B cell (primary cell): ENCODE measurements around the gene ATRNL1. TPM values are rescaled to one million over a fixed set of nuclear protein-coding genes. Genes with fewer than 3 reads are reported as not detected.

ENCODE experiments used
- ATAC-seq: fragments of 200-7000 bp; cut with Tn5 transposase; one replicate; pipeline ENCODE4 v1.10.0; 2021; ENCODE audit warnings: low read depth, mild to moderate bottlenecking, moderate number of reproducible peaks, moderate library complexity
- CTCF ChIA-PET: fragments of 350-600 bp; sonication (Branson Sonifier 250); formaldehyde crosslinking; loops from one replicate; lab custom pipeline; 2021; ENCODE audit warnings: antibody characterized with exemption, inconsistent platforms; lab: Charles Lee
- POLR2A ChIA-PET: fragments of 350-600 bp; sonication (Branson Sonifier 250); formaldehyde crosslinking; loops from one replicate; lab custom pipeline; 2021; ENCODE audit warnings: antibody characterized with exemption; lab: Charles Lee
- DNase-seq: peaks from one replicate; pipeline ENCODE4 v3.0.0; 2013
- H2AFZ ChIP-seq: 2 replicates; pipeline ENCODE4 v1.6.1; 2012; ENCODE audit warnings: mild to moderate bottlenecking, low read depth, low read length; ENCODE audit not compliant: insufficient read depth, poor library complexity, severe bottlenecking
- H3K27ac ChIP-seq, 2 donors: 1 replicate in 1 of 2; 2 replicates in 1 of 2; pipeline ENCODE4 v1.5.1; 2012 to 2013; ENCODE audit warnings: low read length in 2 of 2, mild to moderate bottlenecking in 2 of 2, moderate library complexity in 1 of 2
- H3K27me3 ChIP-seq, 4 experiments: fragments of 200-600 bp in 1 of 4; sonication (generic) in 1 of 4; replicated peaks in 1 of 4; 1 replicate in 2 of 4; 2 replicates in 2 of 4; pipeline versions ENCODE4 v1.6.1 to v1.7.0; 2013 to 2016; ENCODE audit warnings: low read length in 3 of 4, mild to moderate bottlenecking in 2 of 4, mixed read lengths in 1 of 4, moderate library complexity in 1 of 4; ENCODE audit not compliant: insufficient read depth in 4 of 4, control insufficient read depth in 3 of 4; ENCODE audit errors: control extremely low read depth in 1 of 4
- H3K36me3 ChIP-seq, 2 experiments: replicated peaks in 1 of 2; 1 replicate in 1 of 2; 2 replicates in 1 of 2; pipeline versions ENCODE4 v1.6.1 to v1.7.1; 2013; ENCODE audit warnings: low read length in 1 of 2; ENCODE audit not compliant: insufficient read depth in 2 of 2, control insufficient read depth in 1 of 2; ENCODE audit errors: control extremely low read depth in 1 of 2, extremely low read depth in 1 of 2
- H3K4me1 ChIP-seq, 2 donors: fragments of 200-600 bp in 1 of 2; sonication (generic) in 1 of 2; 1 replicate in 1 of 2; 2 replicates in 1 of 2; pipeline versions ENCODE4 v1.5.1 to v1.6.1; 2013 to 2017; ENCODE audit warnings: low read length in 2 of 2; ENCODE audit not compliant: control insufficient read depth in 2 of 2, insufficient read depth in 2 of 2
- H3K4me2 ChIP-seq: replicated peaks from 2 replicates; pipeline ENCODE3; 2012; ENCODE audit warnings: mild to moderate bottlenecking, low read depth, low read length; ENCODE audit not compliant: poor library complexity, severe bottlenecking
- H3K4me3 ChIP-seq, 5 experiments: fragments of 200-600 bp in 1 of 5; sonication (generic) in 1 of 5; 1 replicate in 3 of 5; 2 replicates in 2 of 5; pipeline versions ENCODE4 v1.5.1 to v1.7.0; 2011 to 2016; ENCODE audit warnings: low read length in 4 of 5, mild to moderate bottlenecking in 4 of 5, low read depth in 2 of 5, control low read depth in 1 of 5, moderate library complexity in 1 of 5; ENCODE audit not compliant: insufficient read depth in 1 of 5; ENCODE audit errors: control extremely low read depth in 1 of 5, extremely low read depth in 1 of 5
- H3K79me2 ChIP-seq: fragments of 200-600 bp; sonication (generic); one replicate; pipeline ENCODE4 v1.6.0; 2016; ENCODE audit warnings: low read length; ENCODE audit not compliant: control insufficient read depth, insufficient read depth
- H3K9ac ChIP-seq: fragments of 200-600 bp; sonication (generic); 2 replicates; pipeline ENCODE4 v1.6.1; 2017; ENCODE audit warnings: mild to moderate bottlenecking, low read length, moderate library complexity
- H3K9me3 ChIP-seq, 3 donors: one replicate each; pipeline versions ENCODE4 v1.6.1 to v1.7.1; 2013; ENCODE audit warnings: low read length in 2 of 3; ENCODE audit not compliant: control insufficient read depth in 2 of 3, insufficient read depth in 1 of 3; ENCODE audit errors: control extremely low read depth in 1 of 3
- H4K20me1 ChIP-seq: 2 replicates; pipeline ENCODE4 v1.6.0; 2012; ENCODE audit warnings: mild to moderate bottlenecking, low read length; ENCODE audit not compliant: insufficient read depth, control insufficient read depth, poor library complexity, severe bottlenecking
- H3K27ac Mint-ChIP-seq: one replicate; pipeline ENCODE4 v1.8.0; 2021; ENCODE audit warnings: mixed read lengths
- H3K27me3 Mint-ChIP-seq: one replicate; pipeline ENCODE4 v1.8.0; 2021; ENCODE audit warnings: mixed read lengths
- H3K4me1 Mint-ChIP-seq: one replicate; pipeline ENCODE4 v1.8.0; 2021; ENCODE audit warnings: mixed read lengths
- H3K4me3 Mint-ChIP-seq: one replicate; pipeline ENCODE4 v1.8.0; 2021; ENCODE audit warnings: mixed read lengths
- H3K9me3 Mint-ChIP-seq: one replicate; pipeline ENCODE4 v1.8.0; 2022; ENCODE audit warnings: mixed read lengths; ENCODE audit not compliant: insufficient read depth
- CTCF ChIP-seq: fragments of 200-600 bp; IDR thresholded peaks from one replicate; pipeline ENCODE4 v1.8.0; 2022; ENCODE audit warnings: antibody characterized with exemption, mild to moderate bottlenecking
- EZH2 ChIP-seq: IDR thresholded peaks from 2 replicates; pipeline ENCODE4 v1.6.1; 2012; ENCODE audit warnings: borderline replicate concordance, low read depth, mild to moderate bottlenecking, moderate library complexity, low read length; ENCODE audit not compliant: insufficient read depth, poor library complexity, severe bottlenecking
- WGBS: methylation state at CpG from one replicate; pipeline ENCODE4 v1.1.5; 2013; ENCODE audit warnings: missing lambda C conversion rate; ENCODE audit not compliant: insufficient coverage; 5-methylcytosine and 5-hydroxymethylcytosine counted together
- intact Hi-C: fragments of 100-400 bp; cut with micrococcal nuclease; formaldehyde crosslinking; loops from one replicate; pipeline ENCODE4 v1.10.0; 2022
- polyA plus RNA-seq: library from polyadenylated mRNA; depleted of rRNA; stranded (reverse); fragments of >200 nt; gene quantifications from 2 replicates; pipeline ENCODE4 v1.2.3, GENCODE V29; 2012
- total RNA-seq, 2 donors: library from RNA; stranded (reverse); fragments of 120-200 nt in 1 of 2; gene quantifications; 1 replicate in 1 of 2; 2 replicates in 1 of 2; pipeline versions ENCODE4 v1.2.3 to v1.2.4, GENCODE V29; 2013 to 2022

The ATRNL1 gene
- total and polyA plus RNA-seq, 2 donors (not counting 1 experiment from before 2014, with no cell fraction given): 0.24 to 2.2 TPM

DNA sequence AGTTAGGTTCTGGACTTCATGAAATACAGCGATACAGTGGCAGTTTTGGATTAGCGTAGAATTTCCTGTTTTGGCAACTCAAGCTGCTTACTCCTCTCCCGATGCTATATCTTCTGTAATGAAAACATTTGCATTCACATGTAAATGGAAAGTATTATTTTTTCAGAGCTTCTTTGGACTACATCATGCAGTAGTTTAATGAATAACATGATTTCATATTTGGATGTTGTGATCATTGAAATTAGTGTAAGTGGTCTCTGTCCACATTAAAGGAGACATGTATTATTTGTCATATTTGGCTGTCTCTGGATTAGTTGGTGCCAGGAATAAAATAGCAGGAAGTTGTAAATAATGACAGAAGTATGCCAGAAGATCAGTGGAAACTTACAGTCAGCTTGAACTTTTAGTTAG lies 848.2 kb downstream of the ATRNL1 start:
- H3K9me3 ChIP-seq: peaks cover 0 to 1% (median 0%) of the 10 kb centered on the region in 3 donors
- intact Hi-C loops: no loop called here
- H3K79me2 ChIP-seq: no peaks in the 10 kb centered on the region
- no peak overlapping the region for H2AFZ ChIP-seq
- no peaks in the 10 kb centered on the region for H3K27me3 ChIP-seq
- Mint-ChIP-seq H3K9me3 (peaks cover 2% of the 10 kb centered on the region), H3K4me1 (no peaks in the 10 kb centered on the region), H3K27ac (no peak overlapping the region), H3K27me3 (no peaks in the 10 kb centered on the region), H3K4me3 (no peak overlapping the region)
- H3K4me1 ChIP-seq: no peaks in the 10 kb centered on the region
- POLR2A ChIA-PET: no interaction called here
- H4K20me1 ChIP-seq: no peaks in the 10 kb centered on the region
- H3K9ac ChIP-seq: no peak overlapping the region
- ATAC-seq (no peak), DNase-seq (no peak)
- no peak overlapping the region for H3K4me3 ChIP-seq
- H3K4me2 ChIP-seq: no peak overlapping the region
- no peak for TF ChIP-seq CTCF
- TF ChIP-seq EZH2: no peak
- 56% methylated on average over 1 of the region's 3 CpGs for WGBS
- CTCF ChIA-PET: no interaction called here
- H3K27ac ChIP-seq: no peak overlapping the region
- H3K36me3 ChIP-seq: no peaks in the 10 kb centered on the region

GRCh38 chr10:115942101-115942500 lies 848.9 kb downstream of the ATRNL1 start:
- no peak overlapping the region for H3K4me3 Mint-ChIP-seq
- 83% methylated on average over 4 of the region's 4 CpGs for WGBS
- ChIA-PET CTCF (no interaction called here), POLR2A (no interaction called here)
- no peak overlapping the region for H3K27ac Mint-ChIP-seq
- H3K4me1 ChIP-seq: no peaks in the 10 kb centered on the region
- peaks cover 2% of the 10 kb centered on the region for H3K9me3 Mint-ChIP-seq
- TF ChIP-seq EZH2 (no peak), CTCF (no peak)
- no peak overlapping the region for H3K9ac ChIP-seq
- H3K4me3 ChIP-seq: no peak overlapping the region
- no peak overlapping the region for H3K27ac ChIP-seq
- no peak for DNase-seq
- no peaks in the 10 kb centered on the region for H3K27me3 ChIP-seq
- no peak overlapping the region for H3K4me2 ChIP-seq
- H2AFZ ChIP-seq: no peak overlapping the region
- peaks cover 0 to 1% (median 0%) of the 10 kb centered on the region in 3 donors for H3K9me3 ChIP-seq
- H3K36me3 ChIP-seq: no peaks in the 10 kb centered on the region
- no peak for ATAC-seq
- H3K79me2 ChIP-seq: no peaks in the 10 kb centered on the region
- intact Hi-C loops: no loop called here
- H4K20me1 ChIP-seq: no peaks in the 10 kb centered on the region
- no peaks in the 10 kb centered on the region for H3K27me3 Mint-ChIP-seq
- no peaks in the 10 kb centered on the region for H3K4me1 Mint-ChIP-seq
